ENCODE results near the gene CSHL1.
"Not testable (repeated sequence)": the region's sequence is repeated elsewhere in the genome, so short reads cannot be mapped to it uniquely, and the experiment has no call there.

CSHL1 gene

GRCh38 chr17:63918789-63919305, 7.8 kb upstream of the CSHL1 start, which contains the start of gene GH1:
GH1 (minus strand) TSS chr17:63918839; CDS start chr17:63918776, 63 bp downstream.
- DNase-seq (ENCODE audit: low read depth in 2 of 2), result not testable (repeated sequence)

- DNase-seq (ENCODE audit: low read depth in 2 of 2), result no peak
Observed at GRCh38 chr17:63918305-63918704, 7.2 kb upstream of the CSHL1 start.

- no peak for DNase-seq (ENCODE audit: low read depth in 2 of 2)
Observed at GRCh38 chr17:63917646-63918045, 6.6 kb upstream of the CSHL1 start.

- not testable (repeated sequence) for DNase-seq (ENCODE audit: low read depth in 2 of 2)
Observed at GRCh38 chr17:63917206-63917605, 6.1 kb upstream of the CSHL1 start.

- DNase-seq (ENCODE audit: low read depth in 2 of 2), result no peak
Observed at GRCh38 chr17:63916566-63917185, 5.6 kb upstream of the CSHL1 start.

GRCh38 chr17:63915753-63916152, 4.7 kb upstream of the CSHL1 start:
- not testable (repeated sequence) for DNase-seq (ENCODE audit: low read depth in 2 of 2)

GRCh38 chr17:63914471-63914870, 3.4 kb upstream of the CSHL1 start:
- DNase-seq (ENCODE audit: low read depth in 2 of 2), result no peak

- DNase-seq (ENCODE audit: low read depth in 2 of 2), result peak; percentile 34 to 50
Observed at GRCh38 chr17:63911657-63912100, 621 bp upstream of the CSHL1 start.

- DNase-seq (ENCODE audit: low read depth in 2 of 2), result no peak
Observed at GRCh38 chr17:63910096-63910495, 962 bp downstream of the CSHL1 start.

GRCh38 chr17:63909586-63909985, 1.5 kb downstream of the CSHL1 start:
- DNase-seq (ENCODE audit: low read depth in 2 of 2), result not testable (repeated sequence)

GRCh38 chr17:63907161-63907778, 3.8 kb downstream of the CSHL1 start:
- not testable (repeated sequence) for DNase-seq (ENCODE audit: low read depth in 2 of 2)

GRCh38 chr17:63904796-63905195, 6.3 kb downstream of the CSHL1 start:
- not testable (repeated sequence) for DNase-seq (ENCODE audit: low read depth in 2 of 2)

- DNase-seq (ENCODE audit: low read depth in 2 of 2), result not testable (repeated sequence)
Observed at GRCh38 chr17:63903787-63904201, 7.3 kb downstream of the CSHL1 start.

- DNase-seq (ENCODE audit: low read depth in 2 of 2), result not testable (repeated sequence)
Observed at GRCh38 chr17:63901971-63902370, 9.1 kb downstream of the CSHL1 start.

GRCh38 chr17:63898899-63899798, 11.9 kb downstream of the CSHL1 start:
- DNase-seq (ENCODE audit: low read depth in 2 of 2), result not testable (repeated sequence)

- DNase-seq (ENCODE audit: low read depth in 2 of 2), result not testable (repeated sequence)
Observed at GRCh38 chr17:63896524-63897354, 14.3 kb downstream of the CSHL1 start, which contains the start of gene CSH1. CSH1 (minus strand) TSS chr17:63896574; CDS start chr17:63896511, 63 bp downstream.

GRCh38 chr17:63894821-63895220, 16.2 kb downstream of the CSHL1 start:
- DNase-seq (ENCODE audit: low read depth in 2 of 2), result not testable (repeated sequence)

GRCh38 chr17:63894021-63894420, 17.0 kb downstream of the CSHL1 start:
- not testable (repeated sequence) for DNase-seq (ENCODE audit: low read depth in 2 of 2)

- not testable (repeated sequence) for DNase-seq (ENCODE audit: low read depth in 2 of 2)
Observed at GRCh38 chr17:63892316-63893037, 18.6 kb downstream of the CSHL1 start.

All from stimulated activated CD8-positive, alpha-beta memory T cell treated with anti-CD3 and anti-CD28 coated beads, Interleukin-7, amount 100 ng/mL, for 1 hour (primary cell).